Gastroesophageal sphincter (tissue), 4 donors: ENCODE data around the gene DEGS1. TPM values are rescaled to one million over a fixed set of nuclear protein-coding genes. Genes with fewer than 3 reads are reported as not detected.

Experiments
- ATAC-seq: fragments of 150-250 bp; one replicate; pipeline ENCODE4 v1.9.1; 2016; ENCODE audit warnings: mild to moderate bottlenecking, moderate library complexity
- H3K27ac ChIP-seq, 4 donors: fragments of 200-600 bp; sonication (generic) in 3 of 4; 1 replicate in 3 of 4; 2 replicates in 1 of 4; pipeline ENCODE4 v1.5.1; 2016 to 2019
- H3K27me3 ChIP-seq: fragments of 200-600 bp; sonication (generic); one replicate; pipeline ENCODE4 v1.5.1; 2019
- H3K36me3 ChIP-seq, 2 donors: fragments of 200-600 bp; sonication (generic); one replicate each; pipeline ENCODE4 v1.5.1; 2019; ENCODE audit warnings: control low read depth in 1 of 2
- H3K4me1 ChIP-seq, 3 donors: fragments of 200-600 bp; sonication (generic); 1 replicate in 2 of 3; 2 replicates in 1 of 3; pipeline ENCODE4 v1.5.1; 2016 to 2019; ENCODE audit warnings: control low read depth in 2 of 3
- H3K4me3 ChIP-seq, 2 donors: fragments of 200-600 bp; sonication (generic); one replicate each; pipeline ENCODE4 v1.5.1; 2019; ENCODE audit warnings: mild to moderate bottlenecking in 1 of 2, moderate library complexity in 1 of 2
- H3K9me3 ChIP-seq, 3 donors: fragments of 200-600 bp; sonication (generic); one replicate each; pipeline ENCODE4 v1.5.1; 2017 to 2019; ENCODE audit warnings: control low read depth in 2 of 3
- CTCF ChIP-seq, 4 experiments: fragments of 200-600 bp in 2 of 4; fragments of 450-650 bp in 2 of 4; sonication (generic) in 1 of 4; IDR thresholded peaks; one replicate each; pipeline ENCODE4 v1.5.1; 2017 to 2019; ENCODE audit warnings: antibody characterized with exemption in 4 of 4, mild to moderate bottlenecking in 2 of 4, moderate library complexity in 2 of 4
- EP300 ChIP-seq: sonication (generic); formaldehyde crosslinking; IDR thresholded peaks from one replicate; pipeline ENCODE4 v1.6.1; 2017; ENCODE audit warnings: antibody characterized with exemption, mild to moderate bottlenecking
- POLR2A ChIP-seq, 2 donors: fragments of 450-650 bp; IDR thresholded peaks; one replicate each; pipeline ENCODE4 v1.6.1; 2017; ENCODE audit warnings: antibody characterized with exemption in 2 of 2, mild to moderate bottlenecking in 2 of 2, moderate library complexity in 1 of 2
- POLR2AphosphoS5 ChIP-seq: sonication (generic); formaldehyde crosslinking; IDR thresholded peaks from one replicate; pipeline ENCODE4 v1.6.1; 2017; ENCODE audit warnings: antibody characterized with exemption
- WGBS, 2 donors: methylation state at CpG; one replicate each; pipeline ENCODE4 v1.1.5; 2018; ENCODE audit warnings: low coverage in 1 of 2; 5-methylcytosine and 5-hydroxymethylcytosine counted together
- total RNA-seq, 4 donors: library from RNA; depleted of rRNA; stranded (reverse); fragments of >200 nt; gene quantifications; one replicate each; pipeline ENCODE4 v1.1.0, GENCODE V29; 2016

Gene DEGS1
- total RNA-seq, 4 donors from 2014 or later = 118 to 150 (median 138) TPM

- no peak for ATAC-seq
- H3K4me1 ChIP-seq = no peaks in the 10 kb centered on the region
- H3K27ac ChIP-seq = no peak overlapping the region
- no peak overlapping the region for H3K4me3 ChIP-seq
- no peaks in the 10 kb centered on the region for H3K27me3 ChIP-seq
- peaks cover 0 to 35% of the 10 kb centered on the region in 2 donors for H3K36me3 ChIP-seq
- TF ChIP-seq CTCF (IDR thresholded peaks at IDR 0.05) (no peak), EP300 (no peak), POLR2AphosphoS5 (no peak), POLR2A (IDR thresholded peaks at IDR 0.05) (no peak)
- no peaks in the 10 kb centered on the region for H3K9me3 ChIP-seq
- WGBS, 2 donors = 40 to 50% methylated on average over 1 of the region's 1 CpG
Observed at GRCh38 chr1:224149709-224150108, 33.3 kb upstream of the DEGS1 start.

- no peak overlapping the region for H3K27ac ChIP-seq
- no peaks in the 10 kb centered on the region for H3K9me3 ChIP-seq
- TF ChIP-seq CTCF (IDR thresholded peaks at IDR 0.05) (no peak), POLR2A (IDR thresholded peaks at IDR 0.05) (no peak), POLR2AphosphoS5 (no peak), EP300 (no peak)
- WGBS, 2 donors = 80 to 93% methylated on average over 3 of the region's 3 CpGs
- no peaks in the 10 kb centered on the region for H3K27me3 ChIP-seq
- no peak for ATAC-seq
- no peaks in the 10 kb centered on the region for H3K4me1 ChIP-seq
- H3K4me3 ChIP-seq = no peak overlapping the region
- H3K36me3 ChIP-seq = peaks cover 0 to 34% of the 10 kb centered on the region in 2 donors
Observed at GRCh38 chr1:224151117-224151516, 31.9 kb upstream of the DEGS1 start.

DNA sequence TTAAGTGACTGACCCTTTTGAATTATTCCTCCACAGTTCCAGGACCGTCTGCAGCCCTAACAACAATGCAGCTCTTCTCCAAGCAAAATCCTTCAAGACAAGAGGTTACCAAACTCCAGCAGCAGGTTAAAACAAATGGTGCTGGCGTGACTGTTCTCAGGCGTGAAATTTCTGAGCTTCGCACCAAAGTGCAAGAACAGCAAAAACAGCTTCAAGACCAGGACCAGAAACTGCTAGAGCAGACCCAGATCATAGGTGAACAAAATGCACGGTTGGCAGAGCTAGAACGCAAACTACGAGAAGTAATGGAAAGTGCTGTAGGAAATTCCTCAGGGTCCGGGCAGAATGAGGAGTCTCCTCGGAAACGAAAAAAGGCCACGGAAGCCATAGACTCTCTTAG is 25.7 kb upstream of the DEGS1 start:
- Histone ChIP-seq H3K36me3 (peaks cover 0 to 74% of the 10 kb centered on the region in 2 donors), H3K4me3 (no peak overlapping the region), H3K9me3 (no peaks in the 10 kb centered on the region), H3K27me3 (no peaks in the 10 kb centered on the region), H3K4me1 (no peaks in the 10 kb centered on the region), H3K27ac (no peak overlapping the region)
- ATAC-seq = no peak
- WGBS, 2 donors = 79 to 82% methylated on average over 5 to 11 of the region's 11 CpGs
- TF ChIP-seq POLR2A (IDR thresholded peaks at IDR 0.05) = no peak
- no peak for TF ChIP-seq CTCF (IDR thresholded peaks at IDR 0.05)
- TF ChIP-seq POLR2AphosphoS5 = no peak
- no peak for TF ChIP-seq EP300

DNA sequence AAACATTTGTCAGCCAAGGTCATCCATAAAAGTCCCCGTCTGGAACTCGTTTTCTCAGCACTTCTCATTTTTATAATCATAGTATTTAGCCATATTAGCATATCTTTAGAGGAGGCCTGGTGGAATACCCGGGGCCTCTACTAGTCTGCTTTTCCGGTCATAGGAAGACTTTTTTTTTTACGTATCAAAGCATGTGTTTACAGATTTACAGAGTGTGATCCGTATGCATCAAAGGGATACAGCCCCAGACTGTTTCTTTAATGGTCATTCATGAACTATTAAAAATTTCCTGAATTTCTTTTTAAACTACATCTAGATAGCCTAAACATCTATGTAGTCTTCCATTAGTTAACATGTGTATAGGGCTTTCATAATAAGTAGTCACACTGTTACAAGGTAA is 23.5 kb upstream of the DEGS1 start:
- no peak for ATAC-seq
- H3K9me3 ChIP-seq = no peaks in the 10 kb centered on the region
- TF ChIP-seq EP300 (no peak), CTCF (IDR thresholded peaks at IDR 0.05) (no peak), POLR2A (IDR thresholded peaks at IDR 0.05) (no peak), POLR2AphosphoS5 (no peak)
- no peaks in the 10 kb centered on the region for H3K4me1 ChIP-seq
- H3K36me3 ChIP-seq = peaks cover 0 to 61% of the 10 kb centered on the region in 2 donors
- no peak overlapping the region for H3K27ac ChIP-seq
- H3K27me3 ChIP-seq = no peaks in the 10 kb centered on the region
- H3K4me3 ChIP-seq = no peak overlapping the region
- WGBS, 2 donors = 62 to 63% methylated on average over 6 of the region's 6 CpGs

- Histone ChIP-seq H3K36me3 (peaks cover 0 to 58% of the 10 kb centered on the region in 2 donors), H3K9me3 (no peaks in the 10 kb centered on the region), H3K4me3 (no peak overlapping the region), H3K27ac (no peak overlapping the region), H3K4me1 (no peaks in the 10 kb centered on the region), H3K27me3 (no peaks in the 10 kb centered on the region)
- no peak for ATAC-seq
- 84 to 85% methylated on average over 7 to 9 of the region's 9 CpGs for WGBS, 2 donors
- no peak for TF ChIP-seq EP300
- TF ChIP-seq CTCF (IDR thresholded peaks at IDR 0.05) = no peak
Observed at GRCh38 chr1:224160171-224160682, 22.8 kb upstream of the DEGS1 start.
